ENCODE results near the gene R3HDM2.

DNA sequence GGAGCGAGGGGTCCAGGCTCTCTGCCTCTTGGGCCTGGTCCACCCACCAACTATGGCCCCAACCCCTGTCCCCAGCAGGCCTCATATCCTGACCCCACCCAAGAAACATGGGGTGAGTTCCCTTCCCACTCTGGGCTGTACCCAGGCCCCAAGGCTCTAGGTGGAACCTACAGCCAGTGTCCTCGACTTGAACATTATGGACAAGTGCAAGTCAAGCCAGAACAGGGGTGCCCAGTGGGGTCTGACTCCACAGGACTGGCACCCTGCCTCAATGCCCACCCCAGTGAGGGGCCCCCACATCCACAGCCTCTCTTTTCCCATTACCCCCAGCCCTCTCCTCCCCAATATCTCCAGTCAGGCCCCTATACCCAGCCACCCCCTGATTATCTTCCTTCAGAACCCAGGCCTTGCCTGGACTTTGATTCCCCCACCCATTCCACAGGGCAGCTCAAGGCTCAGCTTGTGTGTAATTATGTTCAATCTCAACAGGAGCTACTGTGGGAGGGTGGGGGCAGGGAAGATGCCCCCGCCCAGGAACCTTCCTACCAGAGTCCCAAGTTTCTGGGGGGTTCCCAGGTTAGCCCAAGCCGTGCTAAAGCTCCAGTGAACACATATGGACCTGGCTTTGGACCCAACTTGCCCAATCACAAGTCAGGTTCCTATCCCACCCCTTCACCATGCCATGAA lies 40.3 kb upstream of the R3HDM2 start:
- TF ChIP-seq CTCF (IDR thresholded peaks at IDR 0.05) (no peak), POLR2A (IDR thresholded peaks at IDR 0.05) (no peak), POLR2AphosphoS5 (IDR thresholded peaks at IDR 0.05) (no peak)

All from breast epithelium (tissue), 3 donors.